ENCODE data around the gene COA1.

GRCh38 chr7:43769281-43769680 is 40.0 kb upstream of the COA1 start:
- TF ChIP-seq CTCF (IDR thresholded peaks at IDR 0.05; ENCODE audit: extremely low read depth in 1 of 2, insufficient read depth in 1 of 2, low read depth in 1 of 2, low read length in 2 of 2) (no peak), EZH2 (IDR thresholded peaks at IDR 0.05; ENCODE audit: borderline replicate concordance, low read depth, low read length, severe bottlenecking) (no peak), MAX (IDR thresholded peaks at IDR 0.05; ENCODE audit: insufficient read depth, insufficient read length) (no peak), MYC (IDR thresholded peaks at IDR 0.05; ENCODE audit: low read depth, low read length) (no peak), POLR2AphosphoS5 (IDR thresholded peaks at IDR 0.05; ENCODE audit: insufficient read depth, low read depth, low read length) (no peak), POLR2A (IDR thresholded peaks at IDR 0.05; ENCODE audit: low read depth, low read length) (no peak), JUN (IDR thresholded peaks at IDR 0.05; ENCODE audit: borderline replicate concordance, insufficient read depth, insufficient read length, low read depth) (no peak), FOS (IDR thresholded peaks at IDR 0.05; ENCODE audit: borderline replicate concordance, insufficient read depth, low read length) (no peak)
